GM18951 (cell line): ENCODE data around the gene CRB2.

Experiments used
- POLR2A ChIP-seq: IDR thresholded peaks from 4 replicates; pipeline ENCODE4 v1.6.1; 2011; ENCODE audit warnings: mild to moderate bottlenecking; ENCODE audit not compliant: insufficient read length, insufficient read depth; ENCODE audit errors: extremely low read depth
- in situ Hi-C: fragments of 300-500 bp; cut with MboI; formaldehyde crosslinking; loops from one replicate; pipeline ENCODE4 v1.12.0; 2022; ENCODE audit warnings: low sequenced_read_pairs, mixed read lengths, inconsistent platforms; ENCODE audit not compliant: unreplicated experiment

The CRB2 gene

GRCh38 chr9:123368023-123368422 is 12.0 kb downstream of the CRB2 start:
- TF ChIP-seq POLR2A = no peak
- in situ Hi-C loops = loop anchor here (25.0 kb wide), 1 partner anchor 906 kb away; no protein-coding TSS in a partner anchor

GRCh38 chr9:123368536-123369153 is 12.6 kb downstream of the CRB2 start:
- in situ Hi-C loops = loop anchor here (25.0 kb wide), 1 partner anchor 906 kb away; no protein-coding TSS in a partner anchor
- TF ChIP-seq POLR2A = no peak

GRCh38 chr9:123369296-123369695 is 13.3 kb downstream of the CRB2 start:
- in situ Hi-C loops = loop anchor here (25.0 kb wide), 1 partner anchor 907 kb away; no protein-coding TSS in a partner anchor
- no peak for TF ChIP-seq POLR2A

- in situ Hi-C loops = loop anchor here (25.0 kb wide), 1 partner anchor 908 kb away; no protein-coding TSS in a partner anchor
- no peak for TF ChIP-seq POLR2A
Measured at GRCh38 chr9:123370108-123370507, 14.1 kb downstream of the CRB2 start.

- in situ Hi-C loops = loop anchor here (25.0 kb wide), 1 partner anchor 908 kb away; no protein-coding TSS in a partner anchor
- no peak for TF ChIP-seq POLR2A
Measured at GRCh38 chr9:123370526-123371227, 14.7 kb downstream of the CRB2 start.

- no peak for TF ChIP-seq POLR2A
- in situ Hi-C loops = loop anchor here (25.0 kb wide), 1 partner anchor 909 kb away; no protein-coding TSS in a partner anchor
Measured at GRCh38 chr9:123371228-123371584, 15.2 kb downstream of the CRB2 start.

GRCh38 chr9:123371805-123372590 is 16.0 kb downstream of the CRB2 start:
- TF ChIP-seq POLR2A = no peak
- in situ Hi-C loops = loop anchor here (25.0 kb wide), 1 partner anchor 910 kb away; no protein-coding TSS in a partner anchor

- in situ Hi-C loops = loop anchor here (25.0 kb wide), 1 partner anchor 911 kb away; no protein-coding TSS in a partner anchor
- TF ChIP-seq POLR2A = no peak
Measured at GRCh38 chr9:123372766-123373446, 16.9 kb downstream of the CRB2 start.

GRCh38 chr9:123373447-123373923 is 17.5 kb downstream of the CRB2 start:
- no peak for TF ChIP-seq POLR2A
- in situ Hi-C loops = loop anchor here (25.0 kb wide), 1 partner anchor 911 kb away; no protein-coding TSS in a partner anchor

- in situ Hi-C loops = loop anchor here (25.0 kb wide), 1 partner anchor 912 kb away; no protein-coding TSS in a partner anchor
- no peak for TF ChIP-seq POLR2A
Measured at GRCh38 chr9:123373946-123374345, 17.9 kb downstream of the CRB2 start.

GRCh38 chr9:123375469-123376132 is 19.6 kb downstream of the CRB2 start:
- in situ Hi-C loops = no loop called here
- no peak for TF ChIP-seq POLR2A
